SU-DHL-6 (cell line): ENCODE results near the gene AKR1B1.

Experiments used
- EZH2phosphoT487 ChIP-seq: fragments of 200-600 bp; sonication (generic), shearing (Covaris generic); conservative IDR thresholded peaks from 2 replicates; pipeline ENCODE4 v1.6.1; 2018; ENCODE audit warnings: mild to moderate bottlenecking, antibody characterized with exemption, low read length, moderate library complexity, mixed read lengths
- TF ChIP-seq, protein P1 (sequence below): fragments of 200-600 bp; sonication (generic); IDR thresholded peaks from one replicate; pipeline ENCODE4 v1.5.1; 2017; ENCODE audit warnings: antibody characterized with exemption, mild to moderate bottlenecking, low read length, moderate library complexity; ENCODE audit not compliant: insufficient read depth, poor library complexity, severe bottlenecking

DNA sequence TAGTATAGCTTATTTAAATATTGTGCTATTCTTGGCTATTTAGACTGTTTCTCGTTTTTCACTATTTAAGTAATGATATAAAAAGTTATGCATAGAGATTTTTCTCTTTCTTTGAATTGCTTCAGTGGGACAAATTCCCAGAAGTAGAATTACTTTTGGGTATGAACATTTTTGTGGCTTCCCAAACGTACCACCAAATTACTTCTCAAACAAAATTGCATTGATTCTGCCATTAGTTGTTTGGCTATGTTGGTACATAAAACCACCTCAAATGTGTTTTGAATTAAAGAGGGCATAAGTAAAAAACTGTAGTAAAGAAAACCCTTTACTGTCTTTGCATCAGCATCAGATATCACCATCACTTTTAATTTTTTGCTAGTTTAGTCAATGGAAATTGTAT, 31.0 kb downstream of the AKR1B1 start:
- TF ChIP-seq, protein P1, sequence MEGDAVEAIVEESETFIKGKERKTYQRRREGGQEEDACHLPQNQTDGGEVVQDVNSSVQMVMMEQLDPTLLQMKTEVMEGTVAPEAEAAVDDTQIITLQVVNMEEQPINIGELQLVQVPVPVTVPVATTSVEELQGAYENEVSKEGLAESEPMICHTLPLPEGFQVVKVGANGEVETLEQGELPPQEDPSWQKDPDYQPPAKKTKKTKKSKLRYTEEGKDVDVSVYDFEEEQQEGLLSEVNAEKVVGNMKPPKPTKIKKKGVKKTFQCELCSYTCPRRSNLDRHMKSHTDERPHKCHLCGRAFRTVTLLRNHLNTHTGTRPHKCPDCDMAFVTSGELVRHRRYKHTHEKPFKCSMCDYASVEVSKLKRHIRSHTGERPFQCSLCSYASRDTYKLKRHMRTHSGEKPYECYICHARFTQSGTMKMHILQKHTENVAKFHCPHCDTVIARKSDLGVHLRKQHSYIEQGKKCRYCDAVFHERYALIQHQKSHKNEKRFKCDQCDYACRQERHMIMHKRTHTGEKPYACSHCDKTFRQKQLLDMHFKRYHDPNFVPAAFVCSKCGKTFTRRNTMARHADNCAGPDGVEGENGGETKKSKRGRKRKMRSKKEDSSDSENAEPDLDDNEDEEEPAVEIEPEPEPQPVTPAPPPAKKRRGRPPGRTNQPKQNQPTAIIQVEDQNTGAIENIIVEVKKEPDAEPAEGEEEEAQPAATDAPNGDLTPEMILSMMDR: no peak
- TF ChIP-seq EZH2phosphoT487: no peak
